ACC112 (cell line): Measurements from ENCODE around the gene GADD45G.

Experiments used
- H2AFZ ChIP-seq: fragments of 200-600 bp; sonication (generic); one replicate; pipeline ENCODE4 v1.6.0; 2017; ENCODE audit warnings: antibody characterized with exemption, low read length; ENCODE audit not compliant: unreplicated experiment
- H3K27ac ChIP-seq: fragments of 200-600 bp; sonication (generic); 2 replicates; pipeline ENCODE4 v1.5.1; 2014; ENCODE audit warnings: low read depth, mild to moderate bottlenecking, antibody characterized with exemption, low read length, moderate library complexity
- H3K27me3 ChIP-seq: fragments of 200-600 bp; sonication (generic); 2 replicates; pipeline ENCODE4 v1.6.1; 2014; ENCODE audit warnings: mild to moderate bottlenecking, antibody characterized with exemption, low read length, moderate library complexity, mixed read lengths; ENCODE audit not compliant: insufficient read depth
- H3K36me3 ChIP-seq: fragments of 200-600 bp; sonication (generic); 2 replicates; pipeline ENCODE4 v1.6.1; 2016; ENCODE audit warnings: mild to moderate bottlenecking, antibody characterized with exemption, low read length, moderate library complexity, mixed read lengths; ENCODE audit not compliant: insufficient read depth
- H3K4me1 ChIP-seq: fragments of 200-600 bp; sonication (generic); one replicate; pipeline ENCODE4 v1.6.1; 2016; ENCODE audit warnings: low read length, mixed read lengths; ENCODE audit not compliant: insufficient read depth, unreplicated experiment, control insufficient read depth
- H3K4me3 ChIP-seq: fragments of 200-600 bp; sonication (generic); 2 replicates; pipeline ENCODE4 v1.5.1; 2014; ENCODE audit warnings: mild to moderate bottlenecking, low read depth, low read length
- H3K79me2 ChIP-seq: fragments of 200-600 bp; sonication (generic); one replicate; pipeline ENCODE4 v1.6.0; 2016; ENCODE audit warnings: low read length; ENCODE audit not compliant: control insufficient read depth, unreplicated experiment, insufficient read depth

Gene GADD45G

DNA sequence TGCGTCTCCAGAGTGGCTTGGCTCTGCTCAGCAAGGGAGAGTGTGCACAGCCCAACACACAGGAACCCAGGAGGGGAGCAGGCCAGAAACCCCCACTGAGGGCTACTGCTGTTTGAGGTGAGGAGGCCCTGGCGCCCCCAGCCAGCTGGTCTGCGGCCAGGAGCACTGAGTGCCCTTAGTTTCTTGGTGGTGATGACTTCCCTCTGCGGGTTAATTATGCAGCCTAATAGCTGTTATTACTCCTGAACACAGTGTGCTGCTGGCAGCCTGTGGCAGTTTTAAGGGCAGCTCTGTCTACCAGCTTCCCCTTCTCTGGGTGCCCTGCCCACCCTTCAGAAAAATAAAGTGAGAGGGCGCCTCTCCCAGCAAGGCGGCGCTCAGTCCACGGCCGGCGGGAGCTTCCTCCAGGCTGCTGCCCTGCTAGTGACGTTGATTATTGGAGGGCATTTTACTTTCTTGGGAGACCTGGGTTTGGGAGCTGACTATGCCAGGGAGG lies 19.2 kb downstream of the GADD45G start:
- no peaks in the 10 kb centered on the region for H3K4me1 ChIP-seq
- peaks cover 24% of the 10 kb centered on the region for H3K27me3 ChIP-seq
- no peak overlapping the region for H3K27ac ChIP-seq
- H3K36me3 ChIP-seq, result no peaks in the 10 kb centered on the region
- no peak overlapping the region for H3K4me3 ChIP-seq
- H3K79me2 ChIP-seq, result no peaks in the 10 kb centered on the region
- no peak overlapping the region for H2AFZ ChIP-seq

DNA sequence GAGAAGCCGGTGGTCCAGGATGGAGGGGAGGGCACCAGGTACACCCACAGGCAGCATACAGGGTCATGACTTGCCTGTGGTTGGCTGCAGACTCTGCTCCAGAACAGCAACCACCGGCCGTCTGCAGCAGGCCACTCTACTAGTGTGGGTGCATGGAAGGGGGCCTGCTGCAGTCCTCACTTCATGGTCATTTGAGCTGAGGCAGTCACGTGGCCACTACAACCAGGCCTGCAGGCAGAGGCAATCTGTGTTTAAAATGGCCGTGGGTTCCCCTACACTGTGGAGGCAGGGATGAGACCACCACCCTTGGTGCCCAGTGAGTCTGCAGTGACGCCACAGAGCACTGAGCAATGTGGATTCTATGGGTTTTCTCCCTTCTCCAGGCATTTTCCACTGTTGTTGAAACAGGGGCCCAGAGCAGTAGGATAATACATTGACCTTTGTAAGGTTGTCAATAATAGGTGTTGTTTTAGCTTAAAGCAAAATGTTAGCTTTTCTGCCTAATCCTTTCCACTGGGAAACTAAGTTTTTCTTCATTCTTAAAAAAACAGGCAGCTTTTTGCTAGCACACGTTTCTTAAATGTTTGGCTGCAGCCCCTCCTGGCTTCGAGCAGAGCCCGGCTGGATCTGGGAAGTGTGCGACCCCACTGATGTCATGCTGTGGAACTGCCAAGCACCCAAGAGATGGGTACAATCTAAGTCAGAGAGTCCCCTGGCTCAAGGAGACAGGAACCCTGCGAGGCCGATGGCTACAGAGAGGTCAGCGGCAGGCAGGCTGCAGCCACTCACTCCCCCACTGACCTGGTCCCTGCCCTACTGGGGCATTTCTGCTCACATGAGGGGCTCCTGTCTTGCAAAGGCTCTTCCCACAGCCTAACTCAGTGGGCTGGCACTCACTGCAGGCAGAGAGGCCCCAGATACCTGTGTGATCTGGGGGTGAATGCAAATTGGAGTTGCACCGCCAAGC lies 21.2 kb downstream of the GADD45G start:
- Histone ChIP-seq H3K27ac (no peak overlapping the region), H2AFZ (no peak overlapping the region), H3K4me3 (no peak overlapping the region), H3K27me3 (peaks cover 19% of the 10 kb centered on the region; the same call in 1 of the 2 replicates), H3K4me1 (no peaks in the 10 kb centered on the region), H3K79me2 (no peaks in the 10 kb centered on the region), H3K36me3 (no peaks in the 10 kb centered on the region)

DNA sequence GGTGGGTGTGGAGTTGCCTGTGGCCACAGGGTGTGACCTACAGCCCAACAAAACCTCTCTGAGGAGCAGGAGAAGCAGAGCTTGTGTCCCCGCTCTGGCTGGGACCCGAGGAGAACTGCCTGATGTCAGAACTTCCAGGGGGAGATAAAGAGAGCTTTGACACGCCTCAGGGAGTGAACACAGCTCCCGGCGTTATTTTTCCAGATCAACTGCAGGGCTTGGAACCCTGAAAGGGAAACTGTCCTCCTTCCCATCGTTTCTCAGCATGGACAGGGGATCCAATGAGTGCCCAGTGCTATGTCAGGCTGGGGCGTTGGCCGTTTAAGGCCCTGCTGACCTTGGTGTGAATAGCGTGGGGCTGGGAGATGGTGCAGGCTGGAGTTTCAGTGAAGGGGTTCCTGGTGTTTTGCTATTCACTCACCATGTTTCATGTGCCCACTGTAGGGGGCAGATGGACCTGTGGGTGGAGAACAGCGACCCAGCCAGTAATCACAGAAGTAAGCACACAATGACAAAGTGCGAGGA lies 22.0 kb downstream of the GADD45G start:
- Histone ChIP-seq H3K36me3 (no peaks in the 10 kb centered on the region), H3K27me3 (peaks cover 17% of the 10 kb centered on the region; the same call in 1 of the 2 replicates), H3K27ac (no peak overlapping the region), H2AFZ (no peak overlapping the region), H3K4me1 (no peaks in the 10 kb centered on the region), H3K79me2 (no peaks in the 10 kb centered on the region), H3K4me3 (no peak overlapping the region)

DNA sequence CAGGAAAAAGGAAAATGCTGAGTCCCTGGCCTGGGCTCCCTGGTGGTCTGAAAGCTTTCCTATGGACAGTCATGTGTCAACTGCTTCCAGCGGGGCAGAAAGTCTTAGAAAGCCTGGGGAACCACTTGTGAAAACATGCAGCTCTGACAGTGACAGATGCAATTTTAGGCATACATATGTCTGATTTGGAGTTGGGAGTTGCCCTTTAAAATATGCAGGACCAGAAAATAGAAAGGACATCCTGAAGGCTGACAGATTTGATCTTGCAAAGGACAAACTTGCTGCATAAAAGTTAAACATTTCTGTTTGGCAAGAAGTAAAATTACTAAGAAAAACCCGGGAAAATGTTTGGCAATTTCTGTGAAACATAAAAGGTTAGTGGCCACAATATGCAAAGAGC lies 23.8 kb downstream of the GADD45G start:
- no peak overlapping the region for H3K27ac ChIP-seq
- H3K36me3 ChIP-seq, result no peaks in the 10 kb centered on the region
- no peaks in the 10 kb centered on the region for H3K79me2 ChIP-seq
- H3K4me1 ChIP-seq, result no peaks in the 10 kb centered on the region
- H3K27me3 ChIP-seq, result peaks cover 7% of the 10 kb centered on the region; the same call in 1 of the 2 replicates
- no peak overlapping the region for H3K4me3 ChIP-seq
- H2AFZ ChIP-seq, result no peak overlapping the region

DNA sequence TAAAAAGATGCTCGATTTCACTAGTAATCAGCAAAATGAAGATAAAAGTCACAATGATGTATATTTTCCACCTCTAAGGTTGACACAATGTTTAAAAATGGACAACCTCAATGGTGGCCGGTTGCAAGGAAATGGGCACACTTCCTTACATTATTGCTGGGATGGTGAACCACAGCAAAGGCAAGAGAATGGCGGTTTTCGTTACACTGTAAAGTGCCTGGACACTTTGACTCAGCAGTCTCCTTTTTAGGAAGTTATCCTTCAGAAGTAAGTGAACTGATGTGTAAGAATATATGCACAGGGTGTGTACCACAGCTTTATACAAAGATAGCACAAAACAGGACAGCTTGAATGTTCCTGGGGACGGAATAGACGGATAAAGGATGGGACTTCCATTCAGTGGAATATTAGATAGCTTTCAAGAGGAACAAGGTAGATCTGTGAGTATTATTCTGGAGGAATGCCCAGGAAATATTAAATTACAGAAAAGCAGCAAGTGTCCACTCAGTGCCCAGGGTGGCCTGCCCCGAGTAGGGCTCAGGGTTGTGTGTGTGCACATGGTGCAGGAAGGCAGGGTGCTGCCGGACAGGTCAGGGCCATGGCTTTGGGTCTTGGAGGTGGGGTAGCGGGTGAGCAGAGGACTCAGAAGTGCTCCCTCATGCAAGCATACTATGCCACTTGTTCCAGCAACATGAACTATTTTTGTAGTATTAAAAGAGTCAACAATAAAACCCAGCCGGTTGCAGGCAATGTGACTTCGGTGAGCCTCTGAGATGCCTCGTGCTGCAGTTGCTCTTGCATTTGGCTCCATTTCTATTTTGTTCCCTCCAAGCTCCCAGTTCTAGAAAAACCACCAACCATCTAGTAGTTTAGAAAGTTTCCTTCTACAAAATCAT lies 24.5 kb downstream of the GADD45G start:
- Histone ChIP-seq H3K27ac (no peak overlapping the region), H2AFZ (no peak overlapping the region), H3K36me3 (no peaks in the 10 kb centered on the region), H3K79me2 (no peaks in the 10 kb centered on the region), H3K27me3 (peaks cover 7% of the 10 kb centered on the region; the same call in 1 of the 2 replicates), H3K4me1 (no peaks in the 10 kb centered on the region), H3K4me3 (no peak overlapping the region)

DNA sequence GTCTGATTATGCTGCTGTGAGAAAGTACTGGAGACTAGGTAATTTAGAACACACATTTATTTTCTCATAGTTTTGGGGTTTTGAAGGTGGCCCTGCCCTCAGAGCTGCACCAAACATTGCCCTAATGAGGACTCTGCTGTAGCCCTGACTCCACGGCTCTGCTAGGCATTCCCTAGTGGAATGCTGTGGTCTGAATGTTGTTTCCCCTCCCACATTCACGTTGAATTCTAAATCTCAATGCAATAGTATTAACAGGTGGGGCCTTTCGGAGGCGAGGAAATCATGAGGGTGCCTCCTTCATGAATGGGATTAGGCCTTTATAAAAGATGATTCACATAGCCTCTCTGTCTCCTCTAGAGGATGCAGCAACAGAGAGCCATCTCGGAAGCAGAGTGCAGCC lies 25.7 kb downstream of the GADD45G start:
- H3K27ac ChIP-seq, result no peak overlapping the region
- H3K4me1 ChIP-seq, result no peaks in the 10 kb centered on the region
- H2AFZ ChIP-seq, result no peak overlapping the region
- peaks cover 7% of the 10 kb centered on the region; the same call in 1 of the 2 replicates for H3K27me3 ChIP-seq
- no peak overlapping the region for H3K4me3 ChIP-seq
- no peaks in the 10 kb centered on the region for H3K36me3 ChIP-seq
- H3K79me2 ChIP-seq, result no peaks in the 10 kb centered on the region

DNA sequence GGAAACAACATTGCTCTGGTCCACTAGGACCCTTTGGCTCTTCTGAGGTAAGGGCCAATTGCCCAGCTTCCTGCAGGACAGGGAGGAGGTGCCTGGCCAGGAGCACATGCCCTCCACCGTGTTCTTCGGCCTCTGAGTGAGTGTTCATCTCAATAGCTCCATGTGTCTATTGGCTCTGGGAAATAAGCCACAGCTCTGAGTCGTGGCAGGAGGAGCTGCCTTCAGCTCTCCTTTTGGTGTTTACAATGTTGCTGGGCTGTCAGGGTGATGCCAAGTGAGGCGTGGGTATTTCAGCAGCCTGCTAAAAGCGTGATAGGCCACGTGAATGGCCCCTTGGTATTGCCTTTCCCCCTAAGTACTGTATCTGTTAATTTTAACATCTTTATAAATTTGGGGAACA lies 26.6 kb downstream of the GADD45G start:
- Histone ChIP-seq H3K36me3 (no peaks in the 10 kb centered on the region), H3K4me1 (no peaks in the 10 kb centered on the region), H3K27me3 (peaks cover 7% of the 10 kb centered on the region; the same call in 1 of the 2 replicates), H3K4me3 (no peak overlapping the region), H2AFZ (no peak overlapping the region), H3K27ac (no peak overlapping the region), H3K79me2 (no peaks in the 10 kb centered on the region)

DNA sequence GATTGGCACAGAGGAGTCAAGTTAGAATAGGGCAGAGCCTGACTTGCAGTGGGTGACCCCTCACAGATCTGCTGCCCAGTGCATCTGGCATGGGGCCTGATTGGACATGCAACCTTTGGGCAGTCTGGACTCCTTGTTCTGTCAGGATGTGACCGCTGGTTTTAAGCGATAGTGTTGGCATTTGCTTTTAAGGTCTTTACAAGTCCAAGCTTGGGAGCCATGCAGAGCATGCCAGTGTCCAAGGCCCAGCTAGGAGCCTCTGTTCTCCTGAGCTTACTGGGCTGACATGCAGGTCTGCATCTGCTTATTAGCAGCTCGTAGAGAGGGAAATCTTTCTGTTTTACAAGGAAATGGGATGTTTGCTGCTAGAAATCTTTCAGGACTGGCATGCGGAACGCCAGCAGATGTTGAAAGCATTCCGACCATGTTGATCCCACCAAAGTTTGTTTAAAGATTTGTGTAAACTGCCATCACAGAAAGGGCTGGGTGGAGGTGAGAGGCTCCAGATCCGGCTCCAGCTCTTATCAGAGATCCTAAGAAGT lies 27.5 kb downstream of the GADD45G start:
- Histone ChIP-seq H3K79me2 (no peaks in the 10 kb centered on the region), H3K4me3 (no peak overlapping the region), H3K27ac (no peak overlapping the region), H3K4me1 (no peaks in the 10 kb centered on the region), H3K27me3 (peaks cover 7% of the 10 kb centered on the region; the same call in 1 of the 2 replicates), H3K36me3 (no peaks in the 10 kb centered on the region), H2AFZ (no peak overlapping the region)

DNA sequence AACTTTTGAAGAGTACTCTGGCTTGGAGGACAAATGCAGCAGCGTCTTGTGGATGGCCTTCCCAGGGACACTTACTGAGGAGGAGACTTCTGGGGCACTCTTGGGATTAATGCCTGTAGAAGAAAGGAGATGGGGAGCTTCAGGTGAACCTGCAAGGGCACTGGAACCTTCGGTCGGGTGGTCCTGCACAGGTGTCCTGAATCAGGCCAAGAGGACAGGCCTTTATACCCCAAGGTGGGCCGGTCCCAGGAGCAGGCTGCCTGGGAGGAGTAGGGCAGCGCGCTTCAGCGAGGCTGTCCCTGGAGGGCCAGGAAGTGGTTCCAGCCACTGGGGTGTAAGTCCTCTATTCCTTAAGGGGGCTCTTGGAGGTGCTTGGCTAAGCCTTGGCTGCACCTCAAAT lies 27.9 kb downstream of the GADD45G start:
- H2AFZ ChIP-seq, result no peak overlapping the region
- H3K36me3 ChIP-seq, result no peaks in the 10 kb centered on the region
- H3K79me2 ChIP-seq, result no peaks in the 10 kb centered on the region
- H3K4me1 ChIP-seq, result no peaks in the 10 kb centered on the region
- H3K4me3 ChIP-seq, result no peak overlapping the region
- H3K27ac ChIP-seq, result no peak overlapping the region
- H3K27me3 ChIP-seq, result peaks cover 7% of the 10 kb centered on the region; the same call in 1 of the 2 replicates

DNA sequence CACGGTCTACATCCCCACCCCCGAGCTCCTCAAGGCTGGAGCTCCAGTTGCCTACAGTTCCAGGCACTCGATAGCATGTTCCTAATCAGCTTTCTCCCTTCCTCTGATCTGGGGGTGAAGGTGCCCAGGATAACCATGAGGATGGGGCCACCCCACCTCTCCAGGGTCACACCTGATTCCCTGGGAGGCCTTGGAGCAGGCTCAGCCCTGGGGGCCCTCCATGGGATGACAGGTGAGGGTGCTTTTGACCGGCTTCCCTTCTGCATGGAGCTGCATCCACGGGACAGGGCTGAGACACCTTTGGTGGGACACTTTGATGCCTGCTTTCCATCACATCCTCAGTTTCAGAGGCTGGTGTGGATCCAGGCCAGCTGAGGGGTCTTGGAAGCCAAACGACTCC lies 28.6 kb downstream of the GADD45G start:
- H3K4me3 ChIP-seq, result no peak overlapping the region
- H3K27ac ChIP-seq, result no peak overlapping the region
- H3K79me2 ChIP-seq, result no peaks in the 10 kb centered on the region
- H3K36me3 ChIP-seq, result no peaks in the 10 kb centered on the region
- peaks cover 7% of the 10 kb centered on the region; the same call in 1 of the 2 replicates for H3K27me3 ChIP-seq
- no peak overlapping the region for H2AFZ ChIP-seq
- no peaks in the 10 kb centered on the region for H3K4me1 ChIP-seq
